ENCODE results near the gene EPS15.

DNA sequence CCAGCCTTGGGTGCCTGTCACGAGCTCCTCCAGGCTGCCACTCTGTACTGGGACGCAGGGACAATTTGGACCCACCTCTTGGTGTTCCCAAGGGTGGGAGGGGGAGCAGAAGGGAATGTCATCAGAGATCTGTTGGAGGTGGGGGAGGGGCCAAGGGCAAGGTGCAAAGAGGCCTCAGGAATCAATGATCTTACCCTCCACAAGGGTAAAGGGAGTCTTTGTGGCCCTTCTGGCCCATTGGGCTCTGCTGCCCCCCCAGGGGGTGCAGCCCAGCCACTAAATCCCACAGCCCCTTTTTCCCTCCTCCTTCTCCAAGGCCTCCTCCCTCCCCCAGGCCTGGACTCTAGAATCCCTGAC is 197.2 kb downstream of the EPS15 start:
- no peak for TF ChIP-seq ZNF221 (tag by site-specific recombination; IDR thresholded peaks at IDR 0.05; ENCODE audit: borderline replicate concordance)
- no peak for TF ChIP-seq ZFP37 (tag by site-specific recombination; IDR thresholded peaks at IDR 0.05)
- TF ChIP-seq, protein P1, sequence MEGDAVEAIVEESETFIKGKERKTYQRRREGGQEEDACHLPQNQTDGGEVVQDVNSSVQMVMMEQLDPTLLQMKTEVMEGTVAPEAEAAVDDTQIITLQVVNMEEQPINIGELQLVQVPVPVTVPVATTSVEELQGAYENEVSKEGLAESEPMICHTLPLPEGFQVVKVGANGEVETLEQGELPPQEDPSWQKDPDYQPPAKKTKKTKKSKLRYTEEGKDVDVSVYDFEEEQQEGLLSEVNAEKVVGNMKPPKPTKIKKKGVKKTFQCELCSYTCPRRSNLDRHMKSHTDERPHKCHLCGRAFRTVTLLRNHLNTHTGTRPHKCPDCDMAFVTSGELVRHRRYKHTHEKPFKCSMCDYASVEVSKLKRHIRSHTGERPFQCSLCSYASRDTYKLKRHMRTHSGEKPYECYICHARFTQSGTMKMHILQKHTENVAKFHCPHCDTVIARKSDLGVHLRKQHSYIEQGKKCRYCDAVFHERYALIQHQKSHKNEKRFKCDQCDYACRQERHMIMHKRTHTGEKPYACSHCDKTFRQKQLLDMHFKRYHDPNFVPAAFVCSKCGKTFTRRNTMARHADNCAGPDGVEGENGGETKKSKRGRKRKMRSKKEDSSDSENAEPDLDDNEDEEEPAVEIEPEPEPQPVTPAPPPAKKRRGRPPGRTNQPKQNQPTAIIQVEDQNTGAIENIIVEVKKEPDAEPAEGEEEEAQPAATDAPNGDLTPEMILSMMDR (tag by site-specific recombination; IDR thresholded peaks at IDR 0.05) = no peak
- TF ChIP-seq ZNF335 (tag by site-specific recombination; conservative IDR thresholded peaks at IDR 0.05) = no peak
- TF ChIP-seq ZSCAN18 (tag by site-specific recombination; IDR thresholded peaks at IDR 0.05) = no peak
- no peak for TF ChIP-seq ZNF133 (tag by site-specific recombination; IDR thresholded peaks at IDR 0.05)
